Esophagus mucosa (tissue), 1 donor: ENCODE data around the gene LHFPL5. TPM values are rescaled to one million over a fixed set of nuclear protein-coding genes. Genes with fewer than 3 reads are reported as not detected.

Experiments used
- ATAC-seq: fragments of 200-7000 bp; cut with Tn5 transposase; one replicate; pipeline ENCODE4 v1.9.1; 2020
- total RNA-seq: library from RNA; stranded (reverse); gene quantifications from one replicate; pipeline ENCODE4 v1.2.4, GENCODE V29; 2023
- donor health status: DM: yes; HTN: yes; CAD: no.

Gene LHFPL5
- total RNA-seq, 1 donor from 2014 or later = not detected

DNA sequence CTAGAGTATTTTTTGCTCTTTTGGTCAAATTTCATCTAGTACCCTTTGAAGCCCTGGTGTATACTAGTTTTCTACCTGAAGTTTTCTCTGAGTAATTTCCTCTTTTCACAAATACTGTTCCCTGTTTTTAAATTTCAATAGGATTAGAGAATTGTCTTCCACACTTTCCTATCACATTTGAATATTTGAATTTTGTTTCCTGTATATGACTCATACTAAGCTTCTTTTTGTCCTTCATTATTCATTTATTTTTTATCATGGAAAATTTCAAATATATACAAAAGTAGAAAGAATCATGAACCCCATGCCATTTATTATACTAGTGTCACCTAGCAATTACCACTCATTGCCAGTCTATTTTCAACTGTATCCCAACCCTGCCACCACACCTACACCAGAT, 52.7 kb downstream of the LHFPL5 start:
- ATAC-seq = no peak

DNA sequence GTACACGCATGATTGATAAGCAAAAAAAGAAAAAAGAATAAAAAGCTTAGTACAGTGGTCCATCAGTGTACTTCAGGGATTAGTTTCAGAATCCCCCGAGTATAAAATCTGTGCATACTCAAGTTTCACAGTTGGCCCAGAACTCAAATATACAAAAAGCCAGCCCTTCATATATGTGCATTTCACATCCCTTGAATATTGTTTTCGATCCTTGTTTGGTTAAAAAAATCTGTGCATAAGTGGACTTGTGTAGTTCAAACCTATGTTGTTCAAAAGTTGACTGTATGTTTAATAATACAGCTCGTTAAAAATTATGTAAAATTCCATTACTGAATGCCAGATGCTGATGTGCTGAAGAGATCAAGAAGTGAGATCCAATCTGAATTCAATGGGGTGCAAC, 54.2 kb downstream of the LHFPL5 start:
- no peak for ATAC-seq

Other genes with a start within 250 kb of the LHFPL5 start
- 65.5 TPM for gene FKBP5, start 116.4 kb upstream of the LHFPL5 start, total RNA-seq
- not detected for gene ARMC12, start 68.3 kb upstream of the LHFPL5 start, total RNA-seq
- not detected for gene CLPSL2, start 28.8 kb upstream of the LHFPL5 start, total RNA-seq
- not detected for gene CLPSL1, start 24.3 kb upstream of the LHFPL5 start, total RNA-seq
- gene CLPS, start 8.0 kb upstream of the LHFPL5 start, total RNA-seq = not detected
- 44.7 TPM for gene SRPK1, start 115.7 kb downstream of the LHFPL5 start, total RNA-seq
- 0.04 TPM for gene SLC26A8, start 219.3 kb downstream of the LHFPL5 start, total RNA-seq
- gene MAPK14, start 222.5 kb downstream of the LHFPL5 start, total RNA-seq = 39.9 TPM